ENCODE results near the gene ACSS1. TPM values are rescaled to one million over a fixed set of nuclear protein-coding genes. Genes with fewer than 3 reads are reported as not detected.

The ACSS1 gene
- total RNA-seq, 5 donors from 2014 or later (not counting 1 experiment from before 2014, with no cell fraction given): 39.1 to 59.6 (median 57.7) TPM

DNA sequence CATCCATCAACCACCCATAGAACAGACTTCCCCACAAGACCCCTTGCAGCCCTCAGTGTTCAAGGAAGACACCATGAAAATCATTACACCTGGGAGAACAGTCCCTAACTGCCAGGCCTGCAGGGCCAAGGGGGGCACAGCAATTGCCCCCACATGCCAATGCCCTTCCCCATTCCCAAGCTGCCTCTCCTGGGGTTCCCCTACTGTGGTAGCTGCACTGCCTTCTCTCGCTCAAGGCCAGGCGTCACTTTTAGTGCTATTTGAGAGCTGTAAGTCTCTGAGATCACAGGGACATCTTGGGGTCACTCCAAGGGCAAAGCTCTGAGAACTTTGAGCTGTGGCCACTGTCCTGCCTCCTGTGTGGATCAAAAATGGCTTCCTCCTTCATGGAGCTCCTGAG, 6.0 kb upstream of the ACSS1 start:
- ChIA-PET CTCF (interaction anchor here (0.6 to 6.0 kb wide), 6 partner anchors 26 to 1126 kb away, joined by 3 to 35 read pairs (median 6); partner anchors contain the start of gene APMAP (in 2 of the 2)), POLR2A (interaction anchor here in 1 of 2 donors (0.6 kb wide), 1 partner anchor 17 kb away, joined by 3 read pairs; no protein-coding TSS in a partner anchor)
- H3K36me3 ChIP-seq (ENCODE audit: control insufficient read depth in 2 of 2, extremely low read depth in 1 of 2, insufficient read depth in 1 of 2, low read length in 1 of 2): no peaks in the 10 kb centered on the region
- WGBS (ENCODE audit: insufficient coverage): 80% methylated on average over 2 of the region's 2 CpGs
- H3K4me3 ChIP-seq (ENCODE audit: control insufficient read depth in 1 of 2, extremely low read depth in 1 of 2, low read length in 1 of 2): no peak overlapping the region
- no peaks in the 10 kb centered on the region for H3K9me3 ChIP-seq
- no peak overlapping the region for H3K27ac Mint-ChIP-seq
- H3K36me3 Mint-ChIP-seq: no peaks in the 10 kb centered on the region
- no peak overlapping the region for H3K27ac ChIP-seq (ENCODE audit: low read length)
- peaks cover 5 to 7% of the 10 kb centered on the region in 2 donors for H3K27me3 Mint-ChIP-seq
- ATAC-seq (replicated peaks in 1 of 4) (no peak), DNase-seq (no peak)
- peaks cover 9 to 15% (median 13%) of the 10 kb centered on the region in 3 donors for H3K4me1 Mint-ChIP-seq
- peaks cover 0 to 27% of the 10 kb centered on the region in 2 experiments for H3K27me3 ChIP-seq (replicated peaks in 1 of 2; ENCODE audit: control insufficient read depth in 2 of 2, extremely low read depth in 1 of 2, insufficient read depth in 2 of 2, low read length in 1 of 2)
- no peaks in the 10 kb centered on the region for H3K9me3 Mint-ChIP-seq
- peaks cover 5 to 15% of the 10 kb centered on the region in 2 experiments for H3K4me1 ChIP-seq (ENCODE audit: control insufficient read depth in 1 of 2, extremely low read depth in 1 of 2, insufficient read depth in 2 of 2, low read length in 2 of 2)
- no peak overlapping the region for H3K4me3 Mint-ChIP-seq

DNA sequence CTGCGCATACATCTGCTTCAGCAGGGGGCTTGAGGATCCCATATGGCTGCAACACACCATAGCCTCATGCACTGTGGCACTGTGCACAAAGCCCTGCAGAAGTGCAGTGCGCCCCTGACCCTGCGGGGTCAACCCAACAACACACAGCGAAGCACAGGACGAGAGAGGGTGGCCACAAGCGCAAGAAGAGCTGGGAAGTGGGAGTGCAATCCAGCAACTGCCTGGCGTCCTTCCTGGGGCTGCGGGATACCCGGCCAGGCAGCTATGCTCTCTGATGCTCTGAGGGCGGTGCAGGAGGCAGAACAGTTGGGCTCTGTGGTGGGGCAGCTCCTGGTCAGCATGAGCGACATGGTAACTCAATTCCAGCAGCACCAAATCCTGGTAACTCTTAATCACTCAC, 5.6 kb upstream of the ACSS1 start:
- Mint-ChIP-seq H3K9me3 (no peaks in the 10 kb centered on the region), H3K36me3 (no peaks in the 10 kb centered on the region), H3K27ac (no peak overlapping the region), H3K27me3 (peaks cover 3 to 5% of the 10 kb centered on the region in 2 donors), H3K4me3 (no peak overlapping the region), H3K4me1 (peaks cover 13 to 19% (median 17%) of the 10 kb centered on the region in 3 donors)
- H3K27ac ChIP-seq (ENCODE audit: low read length): no peak overlapping the region
- H3K4me3 ChIP-seq (ENCODE audit: control insufficient read depth in 1 of 2, extremely low read depth in 1 of 2, low read length in 1 of 2): no peak overlapping the region
- no peaks in the 10 kb centered on the region for H3K9me3 ChIP-seq
- ATAC-seq (replicated peaks in 1 of 4): no peak
- WGBS (ENCODE audit: insufficient coverage): 85% methylated on average over 10 of the region's 11 CpGs
- CTCF ChIA-PET: interaction anchor here (1.3 to 6.0 kb wide), 5 partner anchors 25 to 1126 kb away, joined by 3 to 35 read pairs (median 8); partner anchors contain the start of gene APMAP (in 2 of the 2)
- DNase-seq: no peak
- H3K4me1 ChIP-seq (ENCODE audit: control insufficient read depth in 1 of 2, extremely low read depth in 1 of 2, insufficient read depth in 2 of 2, low read length in 2 of 2): peaks cover 6 to 19% of the 10 kb centered on the region in 2 experiments
- H3K36me3 ChIP-seq (ENCODE audit: control insufficient read depth in 2 of 2, extremely low read depth in 1 of 2, insufficient read depth in 1 of 2, low read length in 1 of 2): no peaks in the 10 kb centered on the region
- POLR2A ChIA-PET: no interaction called here
- peaks cover 0 to 27% of the 10 kb centered on the region in 2 experiments for H3K27me3 ChIP-seq (replicated peaks in 1 of 2; ENCODE audit: control insufficient read depth in 2 of 2, extremely low read depth in 1 of 2, insufficient read depth in 2 of 2, low read length in 1 of 2)

DNA sequence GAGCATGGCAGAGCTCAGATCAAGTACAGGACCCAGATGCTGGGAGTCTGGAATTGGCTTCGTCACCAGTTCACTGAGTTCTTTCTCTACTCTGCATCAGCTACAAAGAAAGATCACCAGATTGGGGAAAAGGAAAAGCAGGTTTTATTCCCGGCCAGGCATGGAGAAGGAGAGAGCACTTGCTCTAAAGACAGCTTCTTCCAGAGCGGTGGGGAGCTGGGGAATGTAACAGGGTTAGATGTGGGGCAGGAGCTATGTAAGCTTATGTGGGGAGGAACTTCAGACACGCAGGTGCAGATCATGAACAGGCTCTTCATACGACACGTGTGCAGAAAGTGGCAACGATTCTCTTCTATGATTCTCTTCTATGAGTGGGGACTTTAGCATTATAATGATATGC, 4.9 kb upstream of the ACSS1 start:
- no peaks in the 10 kb centered on the region for H3K9me3 Mint-ChIP-seq
- ChIA-PET POLR2A (interaction anchor here in 1 of 2 donors (0.6 kb wide), 1 partner anchor 123 kb away, joined by 5 read pairs; no protein-coding TSS in a partner anchor), CTCF (interaction anchor here (0.7 to 6.0 kb wide), 6 partner anchors 8 to 69 kb away, joined by 3 to 35 read pairs (median 4); partner anchors contain the start of gene APMAP (in 1 of the 2))
- H3K4me1 Mint-ChIP-seq: peaks cover 13 to 19% (median 18%) of the 10 kb centered on the region in 3 donors
- no peaks in the 10 kb centered on the region for H3K9me3 ChIP-seq
- H3K27ac Mint-ChIP-seq: no peak overlapping the region
- H3K27ac ChIP-seq (ENCODE audit: low read length): no peak overlapping the region
- peaks cover 8 to 22% of the 10 kb centered on the region in 2 experiments for H3K4me1 ChIP-seq (ENCODE audit: control insufficient read depth in 1 of 2, extremely low read depth in 1 of 2, insufficient read depth in 2 of 2, low read length in 2 of 2)
- no peaks in the 10 kb centered on the region for H3K36me3 Mint-ChIP-seq
- DNase-seq: no peak
- no peak overlapping the region for H3K4me3 ChIP-seq (ENCODE audit: control insufficient read depth in 1 of 2, extremely low read depth in 1 of 2, low read length in 1 of 2)
- peaks cover 0 to 26% of the 10 kb centered on the region in 2 experiments for H3K27me3 ChIP-seq (replicated peaks in 1 of 2; ENCODE audit: control insufficient read depth in 2 of 2, extremely low read depth in 1 of 2, insufficient read depth in 2 of 2, low read length in 1 of 2)
- peaks cover 0 to 1% of the 10 kb centered on the region in 2 donors for H3K27me3 Mint-ChIP-seq
- 100% methylated on average over 2 of the region's 7 CpGs for WGBS (ENCODE audit: insufficient coverage)
- no peak for ATAC-seq (replicated peaks in 1 of 4)
- H3K36me3 ChIP-seq (ENCODE audit: control insufficient read depth in 2 of 2, extremely low read depth in 1 of 2, insufficient read depth in 1 of 2, low read length in 1 of 2): no peaks in the 10 kb centered on the region
- H3K4me3 Mint-ChIP-seq: no peak overlapping the region

DNA sequence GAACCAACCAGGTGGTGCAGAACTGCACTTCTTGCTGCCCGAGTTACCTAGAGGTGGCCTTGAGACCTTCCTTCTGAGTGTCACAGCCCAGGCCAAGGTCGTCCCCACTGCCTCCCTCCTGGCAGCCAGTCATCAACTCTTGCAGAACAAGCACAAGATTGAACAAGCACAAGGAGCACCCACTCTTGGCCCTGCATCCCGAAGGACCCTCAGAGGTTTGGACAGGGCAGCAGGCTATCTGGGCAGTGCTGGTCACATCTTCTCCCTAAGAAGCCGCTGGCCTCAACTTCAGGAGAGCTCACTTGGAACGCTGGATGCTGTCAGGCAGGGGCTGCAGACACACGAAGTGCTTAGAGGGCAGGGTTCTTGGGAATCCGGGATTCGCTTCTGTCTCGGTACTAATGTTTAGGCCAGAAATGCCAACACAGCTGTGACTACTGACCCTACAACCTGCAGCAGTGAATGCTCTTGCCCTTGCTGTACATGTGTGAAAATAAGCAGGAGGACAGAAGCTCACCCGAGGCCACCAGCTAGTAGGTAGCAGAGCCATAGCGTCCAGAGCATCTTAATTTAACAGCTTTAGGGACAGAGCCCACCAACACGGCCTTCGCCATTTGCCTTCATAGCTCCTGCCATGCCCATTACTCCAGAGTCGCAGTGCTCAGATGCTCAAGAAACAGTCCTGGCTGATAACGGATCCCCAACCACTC, 4.0 kb upstream of the ACSS1 start:
- no peak for DNase-seq
- H3K27ac Mint-ChIP-seq: no peak overlapping the region

DNA sequence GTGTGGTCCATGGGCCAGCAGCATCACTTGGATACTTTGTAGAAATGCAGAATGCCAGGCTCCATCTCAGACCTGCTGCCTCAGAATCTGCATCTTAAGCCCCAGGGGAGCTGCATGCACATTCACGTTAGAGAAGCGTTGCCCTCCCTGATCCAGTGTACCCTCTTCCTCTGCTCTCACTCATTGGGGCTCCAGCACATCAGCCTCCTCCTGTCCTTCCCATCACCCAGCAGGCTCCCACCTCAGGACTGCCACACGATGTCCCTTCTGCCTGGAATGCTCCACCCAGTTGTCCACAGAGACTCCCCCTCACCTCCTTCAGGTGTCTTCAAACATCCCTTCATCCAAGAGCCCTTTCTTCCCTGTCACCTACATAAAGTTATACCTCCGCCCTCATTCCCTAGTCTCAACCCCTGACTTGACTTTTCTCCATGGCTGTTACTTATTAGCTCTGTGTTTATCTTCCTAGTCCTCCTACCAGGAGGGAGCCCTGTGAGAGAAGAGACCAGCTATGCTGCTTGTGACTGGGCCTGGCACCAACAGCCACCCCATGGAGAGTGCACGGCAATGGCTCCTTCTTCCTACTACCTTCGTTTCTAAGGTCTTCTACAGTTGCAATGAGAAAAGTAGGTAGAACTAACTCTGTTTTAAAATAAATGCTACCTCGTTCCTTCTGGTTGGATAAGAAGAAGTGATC, 3.3 kb upstream of the ACSS1 start:
- ATAC-seq (replicated peaks in 1 of 4): no peak
- Histone ChIP-seq H3K27ac (ENCODE audit: low read length) (no peak overlapping the region), H3K4me1 (ENCODE audit: control insufficient read depth in 1 of 2, extremely low read depth in 1 of 2, insufficient read depth in 2 of 2, low read length in 2 of 2) (peaks cover 8 to 30% of the 10 kb centered on the region in 2 experiments), H3K4me3 (ENCODE audit: control insufficient read depth in 1 of 2, extremely low read depth in 1 of 2, low read length in 1 of 2) (no peak overlapping the region), H3K9me3 (no peaks in the 10 kb centered on the region), H3K27me3 (replicated peaks in 1 of 2; ENCODE audit: control insufficient read depth in 2 of 2, extremely low read depth in 1 of 2, insufficient read depth in 2 of 2, low read length in 1 of 2) (peaks cover 0 to 15% of the 10 kb centered on the region in 2 experiments), H3K36me3 (ENCODE audit: control insufficient read depth in 2 of 2, extremely low read depth in 1 of 2, insufficient read depth in 1 of 2, low read length in 1 of 2) (no peaks in the 10 kb centered on the region)
- H3K36me3 Mint-ChIP-seq: no peaks in the 10 kb centered on the region
- H3K27ac Mint-ChIP-seq: peak overlapping the region in 1 of 2 donors; percentile 64
- peak overlapping the region in 1 of 3 donors; percentile 50 for H3K4me3 Mint-ChIP-seq
- H3K27me3 Mint-ChIP-seq: peaks cover 0 to 1% of the 10 kb centered on the region in 2 donors
- no peak for DNase-seq
- no peaks in the 10 kb centered on the region for H3K9me3 Mint-ChIP-seq
- peaks cover 15 to 27% (median 26%) of the 10 kb centered on the region in 3 donors for H3K4me1 Mint-ChIP-seq
- CTCF ChIA-PET: interaction anchor here in 1 of 2 donors (6.0 kb wide), 1 partner anchor 66 kb away, joined by 35 read pairs; the partner anchor contains the start of gene APMAP
- 96% methylated on average over 4 of the region's 7 CpGs for WGBS (ENCODE audit: insufficient coverage)
- POLR2A ChIA-PET: no interaction called here

More for the DNA sequence above, 4.0 kb upstream of the ACSS1 start:
- peaks cover 0 to 1% of the 10 kb centered on the region in 2 donors for H3K27me3 Mint-ChIP-seq
- H3K4me3 Mint-ChIP-seq: peak overlapping the region in 1 of 3 donors; percentile 50
- CTCF ChIA-PET: interaction anchor here (0.7 to 6.0 kb wide), 6 partner anchors 8 to 68 kb away, joined by 3 to 35 read pairs (median 4); partner anchors contain the start of gene APMAP (in 1 of the 2)
- Histone ChIP-seq H3K9me3 (no peaks in the 10 kb centered on the region), H3K4me3 (ENCODE audit: control insufficient read depth in 1 of 2, extremely low read depth in 1 of 2, low read length in 1 of 2) (no peak overlapping the region), H3K27ac (ENCODE audit: low read length) (no peak overlapping the region), H3K36me3 (ENCODE audit: control insufficient read depth in 2 of 2, extremely low read depth in 1 of 2, insufficient read depth in 1 of 2, low read length in 1 of 2) (no peaks in the 10 kb centered on the region), H3K4me1 (ENCODE audit: control insufficient read depth in 1 of 2, extremely low read depth in 1 of 2, insufficient read depth in 2 of 2, low read length in 2 of 2) (peaks cover 8 to 23% of the 10 kb centered on the region in 2 experiments), H3K27me3 (replicated peaks in 1 of 2; ENCODE audit: control insufficient read depth in 2 of 2, extremely low read depth in 1 of 2, insufficient read depth in 2 of 2, low read length in 1 of 2) (peaks cover 0 to 18% of the 10 kb centered on the region in 2 experiments)
- peaks cover 13 to 20% (median 20%) of the 10 kb centered on the region in 3 donors for H3K4me1 Mint-ChIP-seq
- no peaks in the 10 kb centered on the region for H3K36me3 Mint-ChIP-seq
- no peaks in the 10 kb centered on the region for H3K9me3 Mint-ChIP-seq
- 85% methylated on average over 12 of the region's 15 CpGs for WGBS (ENCODE audit: insufficient coverage)
- POLR2A ChIA-PET: interaction anchor here in 1 of 2 donors (0.7 kb wide), 1 partner anchor 1036 kb away, joined by 3 read pairs; no protein-coding TSS in a partner anchor
- ATAC-seq (replicated peaks in 1 of 4): no peak
